Astrocyte (in vitro differentiated cells and primary cell): ENCODE data around the gene JUN. TPM values are rescaled to one million over a fixed set of nuclear protein-coding genes. Genes with fewer than 3 reads are reported as not detected.

Experiments used
- DNase-seq: peaks from one replicate; pipeline ENCODE4 v3.0.0-alpha.2; 2010; ENCODE audit warnings: low read depth
- FAIRE-seq: peaks from 2 replicates; lab custom pipeline; 2011; peaks lifted over from hg19 to GRCh38; lab: Jason Lieb, UNC
- H2AFZ ChIP-seq: 2 replicates; pipeline ENCODE4 v1.6.0; 2012; ENCODE audit warnings: low read depth, low read length, inconsistent platforms
- H3K27ac ChIP-seq: 2 replicates; pipeline ENCODE4 v1.5.1; 2011; ENCODE audit warnings: low read depth, low read length, inconsistent platforms
- H3K27me3 ChIP-seq: 2 replicates; pipeline ENCODE4 v1.6.0; 2011; ENCODE audit warnings: low read length, inconsistent platforms; ENCODE audit not compliant: insufficient read depth
- H3K36me3 ChIP-seq: 2 replicates; pipeline ENCODE4 v1.5.1; 2011; ENCODE audit warnings: low read length, inconsistent platforms; ENCODE audit not compliant: insufficient read depth
- H3K4me1 ChIP-seq: 2 replicates; pipeline ENCODE4 v1.5.1; 2011; ENCODE audit warnings: low read length, inconsistent platforms; ENCODE audit not compliant: insufficient read depth
- H3K4me2 ChIP-seq: 2 replicates; pipeline ENCODE4 v1.6.0; 2012; ENCODE audit warnings: low read length, inconsistent platforms
- H3K4me3 ChIP-seq: 2 replicates; pipeline ENCODE4 v1.5.1; 2011; ENCODE audit warnings: low read depth, mild to moderate bottlenecking, low read length, inconsistent platforms; ENCODE audit not compliant: insufficient read depth
- H3K79me2 ChIP-seq: 2 replicates; pipeline ENCODE4 v1.6.0; 2012; ENCODE audit warnings: mild to moderate bottlenecking, low read length, inconsistent platforms; ENCODE audit not compliant: insufficient read depth
- H3K9ac ChIP-seq: 2 replicates; pipeline ENCODE4 v1.6.0; 2012; ENCODE audit warnings: mild to moderate bottlenecking, low read length, inconsistent platforms
- H3K9me3 ChIP-seq: 2 replicates; pipeline ENCODE4 v1.5.1; 2012; ENCODE audit warnings: low read depth, mild to moderate bottlenecking, low read length, inconsistent platforms; ENCODE audit not compliant: insufficient read depth
- H4K20me1 ChIP-seq: 2 replicates; pipeline ENCODE4 v1.6.0; 2012; ENCODE audit warnings: low read length, inconsistent platforms; ENCODE audit not compliant: insufficient read depth
- H3K27ac Mint-ChIP-seq: one replicate; pipeline ENCODE4 v1.8.0; 2021; ENCODE audit warnings: mild to moderate bottlenecking, mixed read lengths; ENCODE audit not compliant: unreplicated experiment
- H3K27me3 Mint-ChIP-seq: one replicate; pipeline ENCODE4 v1.8.0; 2021; ENCODE audit warnings: low read depth, mixed read lengths; ENCODE audit not compliant: unreplicated experiment
- H3K36me3 Mint-ChIP-seq: one replicate; pipeline ENCODE4 v1.8.0; 2021; ENCODE audit warnings: low read depth, mixed read lengths; ENCODE audit not compliant: unreplicated experiment
- H3K4me1 Mint-ChIP-seq: one replicate; pipeline ENCODE4 v1.8.0; 2021; ENCODE audit warnings: low read depth, mixed read lengths; ENCODE audit not compliant: unreplicated experiment
- H3K4me3 Mint-ChIP-seq: one replicate; pipeline ENCODE4 v1.8.0; 2021; ENCODE audit warnings: mild to moderate bottlenecking, moderate library complexity, mixed read lengths; ENCODE audit not compliant: unreplicated experiment
- H3K9me3 Mint-ChIP-seq: one replicate; pipeline ENCODE4 v1.8.0; 2021; ENCODE audit warnings: mild to moderate bottlenecking, mixed read lengths; ENCODE audit not compliant: unreplicated experiment
- CTCF ChIP-seq: IDR thresholded peaks from 2 replicates; pipeline ENCODE4 v1.5.1; 2011; ENCODE audit warnings: low read depth, mild to moderate bottlenecking, inconsistent platforms, low read length, moderate library complexity; ENCODE audit not compliant: insufficient read depth
- EZH2 ChIP-seq: IDR thresholded peaks from 2 replicates; pipeline ENCODE4 v1.6.1; 2012; ENCODE audit warnings: mild to moderate bottlenecking, low read length, inconsistent platforms; ENCODE audit not compliant: insufficient read depth
- total RNA-seq: library from RNA; stranded (reverse); gene quantifications from 2 replicates; pipeline ENCODE4 v1.2.1, GENCODE V29; 2021

JUN gene
- total RNA-seq, 1 donor from 2014 or later, result 101 TPM

- H3K4me1 Mint-ChIP-seq, result peaks cover 12% of the 10 kb centered on the region
- no peaks in the 10 kb centered on the region for H3K9me3 ChIP-seq
- H3K27ac Mint-ChIP-seq, result peak overlapping the region; percentile 67
- no peaks in the 10 kb centered on the region for H3K36me3 Mint-ChIP-seq
- FAIRE-seq, result no peak
- peaks cover 12% of the 10 kb centered on the region for H3K4me1 ChIP-seq
- no peaks in the 10 kb centered on the region for H4K20me1 ChIP-seq
- no peaks in the 10 kb centered on the region for H3K27me3 ChIP-seq
- no peak for DNase-seq
- H3K4me3 Mint-ChIP-seq, result no peak overlapping the region
- H3K27ac ChIP-seq, result no peak overlapping the region
- no peak overlapping the region for H3K4me2 ChIP-seq
- TF ChIP-seq CTCF, result no peak
- no peak for TF ChIP-seq EZH2
- H3K36me3 ChIP-seq, result no peaks in the 10 kb centered on the region
- peaks cover 4% of the 10 kb centered on the region for H3K27me3 Mint-ChIP-seq
- no peak overlapping the region for H3K4me3 ChIP-seq
- H3K9ac ChIP-seq, result no peak overlapping the region
- peaks cover 4% of the 10 kb centered on the region for H3K9me3 Mint-ChIP-seq
- no peak overlapping the region for H2AFZ ChIP-seq
- H3K79me2 ChIP-seq, result peaks cover 3% of the 10 kb centered on the region
Measured at GRCh38 chr1:58789322-58789856, 5.5 kb upstream of the JUN start.

GRCh38 chr1:58788259-58788658 lies 4.4 kb upstream of the JUN start:
- peaks cover 8% of the 10 kb centered on the region for H3K79me2 ChIP-seq
- H3K9me3 Mint-ChIP-seq, result peaks cover 4% of the 10 kb centered on the region
- H3K36me3 ChIP-seq, result no peaks in the 10 kb centered on the region
- no peak overlapping the region for H3K4me3 ChIP-seq
- no peak overlapping the region for H3K4me3 Mint-ChIP-seq
- no peak overlapping the region for H3K4me2 ChIP-seq
- peaks cover 5% of the 10 kb centered on the region for H4K20me1 ChIP-seq
- no peaks in the 10 kb centered on the region for H3K27me3 Mint-ChIP-seq
- peak; percentile 13 for FAIRE-seq
- H2AFZ ChIP-seq, result no peak overlapping the region
- peaks cover 12% of the 10 kb centered on the region for H3K4me1 Mint-ChIP-seq
- H3K27me3 ChIP-seq, result no peaks in the 10 kb centered on the region
- no peaks in the 10 kb centered on the region for H3K9me3 ChIP-seq
- no peak overlapping the region for H3K9ac ChIP-seq
- TF ChIP-seq EZH2 (no peak), CTCF (no peak)
- no peaks in the 10 kb centered on the region for H3K36me3 Mint-ChIP-seq
- H3K4me1 ChIP-seq, result peaks cover 12% of the 10 kb centered on the region
- H3K27ac ChIP-seq, result no peak overlapping the region
- H3K27ac Mint-ChIP-seq, result no peak overlapping the region
- DNase-seq, result no peak

- H3K4me3 ChIP-seq, result no peak overlapping the region
- H3K27me3 ChIP-seq, result no peaks in the 10 kb centered on the region
- peaks cover 22% of the 10 kb centered on the region for H3K79me2 ChIP-seq
- no peaks in the 10 kb centered on the region for H3K9me3 ChIP-seq
- H3K9ac ChIP-seq, result no peak overlapping the region
- H3K4me1 ChIP-seq, result peaks cover 12% of the 10 kb centered on the region
- DNase-seq (no peak), FAIRE-seq (no peak)
- no peak overlapping the region for H2AFZ ChIP-seq
- H3K9me3 Mint-ChIP-seq, result peaks cover 4% of the 10 kb centered on the region
- H3K36me3 Mint-ChIP-seq, result peaks cover 9% of the 10 kb centered on the region
- peaks cover under 1% of the 10 kb centered on the region for H3K36me3 ChIP-seq
- no peak overlapping the region for H3K27ac Mint-ChIP-seq
- H3K27me3 Mint-ChIP-seq, result no peaks in the 10 kb centered on the region
- TF ChIP-seq CTCF (no peak), EZH2 (no peak)
- peaks cover 12% of the 10 kb centered on the region for H3K4me1 Mint-ChIP-seq
- H3K27ac ChIP-seq, result no peak overlapping the region
- H3K4me3 Mint-ChIP-seq, result no peak overlapping the region
- H4K20me1 ChIP-seq, result peaks cover 18% of the 10 kb centered on the region
- H3K4me2 ChIP-seq, result no peak overlapping the region
Measured at GRCh38 chr1:58786927-58787245, 3.0 kb upstream of the JUN start.
